NB4 (cell line): ENCODE measurements around the gene AP2B1.

Source experiments
- CTCF ChIP-seq: IDR thresholded peaks from one replicate; pipeline ENCODE4 v1.5.1; 2012; ENCODE audit warnings: low read depth, low read length
- MYC ChIP-seq: IDR thresholded peaks from 2 replicates; pipeline ENCODE4 v1.6.1; 2011; ENCODE audit warnings: low read depth, low read length
- POLR2A ChIP-seq: IDR thresholded peaks from 2 replicates; pipeline ENCODE4 v1.6.1; 2011; ENCODE audit warnings: mild to moderate bottlenecking; ENCODE audit not compliant: insufficient read length; ENCODE audit errors: extremely low read depth

- TF ChIP-seq CTCF: no peak
- TF ChIP-seq POLR2A: no peak
- TF ChIP-seq MYC: no peak
Measured at GRCh38 chr17:35554668-35555067, 32.5 kb upstream of the AP2B1 start.
